GM12878 (cell line): ENCODE results near the gene PIP4K2A.

Source experiments
- CBX5 ChIP-seq: sonication (generic); IDR thresholded peaks from 2 replicates; pipeline ENCODE4 v1.6.1; 2016; ENCODE audit warnings: low read depth, moderate library complexity, mild to moderate bottlenecking, inconsistent platforms
- CEBPB ChIP-seq, 2 experiments: fragments of 150-350 bp in 1 of 2; IDR thresholded peaks; 2 replicates each; pipeline ENCODE4 v1.6.1; 2012 to 2014; ENCODE audit warnings: low read depth in 2 of 2, low read length in 2 of 2, borderline replicate concordance in 1 of 2, inconsistent platforms in 1 of 2
- EED ChIP-seq: sonication (generic); IDR thresholded peaks from 2 replicates; pipeline ENCODE4 v1.6.1; 2016; ENCODE audit warnings: antibody characterized with exemption, low read depth
- GABPA ChIP-seq: IDR thresholded peaks from 2 replicates; pipeline ENCODE4 v1.6.1; 2014; ENCODE audit warnings: antibody characterized with exemption, low read depth, mild to moderate bottlenecking, inconsistent platforms
- MYC ChIP-seq: IDR thresholded peaks from 2 replicates; pipeline ENCODE4 v1.6.1; 2011; ENCODE audit warnings: mild to moderate bottlenecking, low read length, moderate library complexity, inconsistent platforms; ENCODE audit not compliant: insufficient read depth, insufficient replicate concordance, insufficient read length, severe bottlenecking
- POLR2A ChIP-seq: IDR thresholded peaks from 2 replicates; pipeline ENCODE4 v1.6.1; 2011; ENCODE audit warnings: low read depth, mild to moderate bottlenecking, low read length
- POLR2AphosphoS2 ChIP-seq: IDR thresholded peaks from 2 replicates; pipeline ENCODE4 v1.6.1; 2011; ENCODE audit warnings: low read depth, mild to moderate bottlenecking, low read length, improper control_type of control experiment, moderate library complexity
- SP1 ChIP-seq: IDR thresholded peaks from one replicate; pipeline ENCODE4 v1.6.1; 2011; ENCODE audit warnings: low read depth, low read length
- ZSCAN29 ChIP-seq: fragments of 450-650 bp; IDR thresholded peaks from 2 replicates; pipeline ENCODE4 v1.6.1; 2017; ENCODE audit warnings: mild to moderate bottlenecking, moderate library complexity
- TF ChIP-seq, protein P1 (sequence below), 3 experiments: IDR thresholded peaks in 2 of 3; conservative IDR thresholded peaks in 1 of 3; 2 replicates each; pipeline ENCODE4 v1.5.1; 2011; ENCODE audit warnings: low read depth in 3 of 3, low read length in 3 of 3, mild to moderate bottlenecking in 3 of 3, control low read depth in 2 of 3, moderate library complexity in 2 of 3, inconsistent platforms in 1 of 3, mixed read lengths in 1 of 3; ENCODE audit not compliant: control insufficient read depth in 2 of 3, insufficient read depth in 1 of 3; ENCODE audit errors: extremely low read depth in 1 of 3
- TF ChIP-seq, protein P2 (sequence below): IDR thresholded peaks from 2 replicates; pipeline ENCODE4 v1.6.1; 2011; ENCODE audit warnings: low read depth, low read length, improper control_type of control experiment, borderline replicate concordance
- TF ChIP-seq, protein P3 (sequence below): fragments of 450-650 bp; IDR thresholded peaks from 2 replicates; pipeline ENCODE4 v1.6.1; 2016; ENCODE audit warnings: mild to moderate bottlenecking, moderate library complexity, borderline replicate concordance
- TF ChIP-seq, protein P4 (sequence below): IDR thresholded peaks from 2 replicates; pipeline ENCODE4 v1.6.1; 2011; ENCODE audit warnings: low read depth, mild to moderate bottlenecking, low read length, moderate library complexity, borderline replicate concordance; ENCODE audit errors: extremely low read depth

DNA sequence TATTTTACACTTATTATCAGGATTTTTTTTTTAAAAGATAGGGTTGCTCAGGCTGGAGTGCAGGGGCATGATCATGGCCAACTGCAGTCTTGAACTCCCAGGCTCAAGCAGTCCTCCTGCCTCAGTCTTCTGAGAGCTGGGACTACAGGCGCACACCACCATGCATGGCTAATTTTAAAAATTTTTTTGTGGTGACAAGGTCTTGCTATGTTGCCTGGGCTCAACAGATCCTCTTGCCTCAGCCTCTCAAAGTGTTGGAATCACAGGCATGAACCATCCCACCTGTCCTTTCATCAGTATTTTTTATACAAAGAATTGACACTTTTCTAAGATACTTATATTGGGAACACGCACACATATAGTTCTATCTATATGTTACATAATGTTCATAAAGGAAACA lies 99.3 kb downstream of the PIP4K2A start:
- TF ChIP-seq, protein P1, sequence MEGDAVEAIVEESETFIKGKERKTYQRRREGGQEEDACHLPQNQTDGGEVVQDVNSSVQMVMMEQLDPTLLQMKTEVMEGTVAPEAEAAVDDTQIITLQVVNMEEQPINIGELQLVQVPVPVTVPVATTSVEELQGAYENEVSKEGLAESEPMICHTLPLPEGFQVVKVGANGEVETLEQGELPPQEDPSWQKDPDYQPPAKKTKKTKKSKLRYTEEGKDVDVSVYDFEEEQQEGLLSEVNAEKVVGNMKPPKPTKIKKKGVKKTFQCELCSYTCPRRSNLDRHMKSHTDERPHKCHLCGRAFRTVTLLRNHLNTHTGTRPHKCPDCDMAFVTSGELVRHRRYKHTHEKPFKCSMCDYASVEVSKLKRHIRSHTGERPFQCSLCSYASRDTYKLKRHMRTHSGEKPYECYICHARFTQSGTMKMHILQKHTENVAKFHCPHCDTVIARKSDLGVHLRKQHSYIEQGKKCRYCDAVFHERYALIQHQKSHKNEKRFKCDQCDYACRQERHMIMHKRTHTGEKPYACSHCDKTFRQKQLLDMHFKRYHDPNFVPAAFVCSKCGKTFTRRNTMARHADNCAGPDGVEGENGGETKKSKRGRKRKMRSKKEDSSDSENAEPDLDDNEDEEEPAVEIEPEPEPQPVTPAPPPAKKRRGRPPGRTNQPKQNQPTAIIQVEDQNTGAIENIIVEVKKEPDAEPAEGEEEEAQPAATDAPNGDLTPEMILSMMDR (IDR thresholded peaks at IDR 0.05 in 2 of 3, conservative IDR thresholded peaks at IDR 0.05 in 1 of 3; ENCODE audit: control insufficient read depth in 2 of 3, extremely low read depth in 1 of 3, insufficient read depth in 1 of 3, low read depth in 3 of 3, low read length in 3 of 3) = no peak
- TF ChIP-seq, protein P2, sequence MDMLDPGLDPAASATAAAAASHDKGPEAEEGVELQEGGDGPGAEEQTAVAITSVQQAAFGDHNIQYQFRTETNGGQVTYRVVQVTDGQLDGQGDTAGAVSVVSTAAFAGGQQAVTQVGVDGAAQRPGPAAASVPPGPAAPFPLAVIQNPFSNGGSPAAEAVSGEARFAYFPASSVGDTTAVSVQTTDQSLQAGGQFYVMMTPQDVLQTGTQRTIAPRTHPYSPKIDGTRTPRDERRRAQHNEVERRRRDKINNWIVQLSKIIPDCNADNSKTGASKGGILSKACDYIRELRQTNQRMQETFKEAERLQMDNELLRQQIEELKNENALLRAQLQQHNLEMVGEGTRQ = no peak
- TF ChIP-seq ZSCAN29 (no peak), SP1 (no peak), GABPA (no peak), MYC (no peak), EED (no peak), POLR2AphosphoS2 (no peak), POLR2A (no peak), CBX5 (no peak), CEBPB (IDR thresholded peaks at IDR 0.05; ENCODE audit: borderline replicate concordance in 1 of 2, low read depth in 2 of 2, low read length in 2 of 2) (no peak)
- TF ChIP-seq, protein P3, sequence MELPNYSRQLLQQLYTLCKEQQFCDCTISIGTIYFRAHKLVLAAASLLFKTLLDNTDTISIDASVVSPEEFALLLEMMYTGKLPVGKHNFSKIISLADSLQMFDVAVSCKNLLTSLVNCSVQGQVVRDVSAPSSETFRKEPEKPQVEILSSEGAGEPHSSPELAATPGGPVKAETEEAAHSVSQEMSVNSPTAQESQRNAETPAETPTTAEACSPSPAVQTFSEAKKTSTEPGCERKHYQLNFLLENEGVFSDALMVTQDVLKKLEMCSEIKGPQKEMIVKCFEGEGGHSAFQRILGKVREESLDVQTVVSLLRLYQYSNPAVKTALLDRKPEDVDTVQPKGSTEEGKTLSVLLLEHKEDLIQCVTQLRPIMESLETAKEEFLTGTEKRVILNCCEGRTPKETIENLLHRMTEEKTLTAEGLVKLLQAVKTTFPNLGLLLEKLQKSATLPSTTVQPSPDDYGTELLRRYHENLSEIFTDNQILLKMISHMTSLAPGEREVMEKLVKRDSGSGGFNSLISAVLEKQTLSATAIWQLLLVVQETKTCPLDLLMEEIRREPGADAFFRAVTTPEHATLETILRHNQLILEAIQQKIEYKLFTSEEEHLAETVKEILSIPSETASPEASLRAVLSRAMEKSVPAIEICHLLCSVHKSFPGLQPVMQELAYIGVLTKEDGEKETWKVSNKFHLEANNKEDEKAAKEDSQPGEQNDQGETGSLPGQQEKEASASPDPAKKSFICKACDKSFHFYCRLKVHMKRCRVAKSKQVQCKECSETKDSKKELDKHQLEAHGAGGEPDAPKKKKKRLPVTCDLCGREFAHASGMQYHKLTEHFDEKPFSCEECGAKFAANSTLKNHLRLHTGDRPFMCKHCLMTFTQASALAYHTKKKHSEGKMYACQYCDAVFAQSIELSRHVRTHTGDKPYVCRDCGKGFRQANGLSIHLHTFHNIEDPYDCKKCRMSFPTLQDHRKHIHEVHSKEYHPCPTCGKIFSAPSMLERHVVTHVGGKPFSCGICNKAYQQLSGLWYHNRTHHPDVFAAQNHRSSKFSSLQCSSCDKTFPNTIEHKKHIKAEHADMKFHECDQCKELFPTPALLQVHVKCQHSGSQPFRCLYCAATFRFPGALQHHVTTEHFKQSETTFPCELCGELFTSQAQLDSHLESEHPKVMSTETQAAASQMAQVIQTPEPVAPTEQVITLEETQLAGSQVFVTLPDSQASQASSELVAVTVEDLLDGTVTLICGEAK = no peak
- TF ChIP-seq, protein P4, sequence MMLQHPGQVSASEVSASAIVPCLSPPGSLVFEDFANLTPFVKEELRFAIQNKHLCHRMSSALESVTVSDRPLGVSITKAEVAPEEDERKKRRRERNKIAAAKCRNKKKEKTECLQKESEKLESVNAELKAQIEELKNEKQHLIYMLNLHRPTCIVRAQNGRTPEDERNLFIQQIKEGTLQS = no peak
